Stimulated activated CD8-positive, alpha-beta memory T cell treated with anti-CD3 and anti-CD28 coated beads, Interleukin-15, amount 100 ng/mL, for 1 hour (primary cell): Measurements from ENCODE around the gene TGM6.
"Not testable (repeated sequence)": the region's sequence is repeated elsewhere in the genome, so short reads cannot be mapped to it uniquely, and the experiment has no call there.

Source experiments
- DNase-seq: peaks from one replicate; pipeline ENCODE4 v3.0.0-alpha.2; 2020; ENCODE audit warnings: low read depth

Gene TGM6

DNA sequence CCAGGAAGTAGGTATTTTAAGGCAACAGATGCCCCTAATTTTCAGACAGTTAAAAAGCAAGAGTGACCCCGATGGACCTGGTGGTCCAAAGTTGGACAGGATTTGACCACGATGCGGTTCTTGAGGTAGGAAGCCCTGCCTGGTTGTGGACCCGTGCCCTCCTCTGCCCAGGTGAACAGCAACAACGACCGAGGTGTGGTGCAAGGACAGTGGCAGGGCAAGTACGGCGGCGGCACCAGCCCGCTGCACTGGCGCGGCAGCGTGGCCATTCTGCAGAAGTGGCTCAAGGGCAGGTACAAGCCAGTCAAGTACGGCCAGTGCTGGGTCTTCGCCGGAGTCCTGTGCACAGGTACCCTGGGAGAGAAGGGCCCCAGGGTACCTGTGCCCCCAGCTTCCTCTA lies 18.7 kb downstream of the TGM6 start:
- DNase-seq: no peak

DNA sequence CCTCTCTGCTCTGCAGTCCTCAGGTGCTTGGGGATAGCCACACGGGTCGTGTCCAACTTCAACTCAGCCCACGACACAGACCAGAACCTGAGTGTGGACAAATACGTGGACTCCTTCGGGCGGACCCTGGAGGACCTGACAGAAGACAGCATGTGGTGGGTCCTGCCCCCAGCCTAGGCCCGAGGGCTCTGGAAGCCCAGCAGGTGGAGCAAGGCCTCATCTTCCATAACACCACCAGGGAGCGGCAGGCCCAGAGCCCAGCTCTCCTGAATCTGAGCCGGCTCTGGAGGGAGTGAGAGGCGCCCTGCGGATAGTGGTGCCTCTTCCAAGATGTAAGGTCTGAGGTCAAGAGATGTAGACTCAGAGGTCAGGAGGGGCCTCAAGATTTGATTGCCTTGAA lies 19.6 kb downstream of the TGM6 start:
- no peak for DNase-seq

DNA sequence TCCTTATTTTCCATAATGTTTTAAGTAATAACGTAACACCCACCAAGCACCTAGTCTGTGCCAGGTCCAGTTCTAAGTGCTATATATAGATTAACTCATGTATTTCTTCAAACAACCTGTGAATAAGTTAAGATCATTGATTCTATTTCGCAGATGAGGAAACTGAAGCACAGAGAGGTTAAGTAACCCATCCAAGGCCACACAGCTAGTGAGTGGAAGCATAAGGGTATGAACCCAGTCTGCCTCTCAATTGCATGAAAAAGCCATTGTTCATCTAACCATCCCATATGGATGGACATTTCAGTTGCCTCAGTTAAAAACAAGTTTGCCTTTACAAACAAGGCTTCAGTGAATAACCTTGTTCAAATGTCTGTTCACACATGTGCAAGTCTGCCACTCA lies 20.8 kb downstream of the TGM6 start:
- no peak for DNase-seq

- no peak for DNase-seq
Observed at GRCh38 chr20:2402271-2402980, 21.7 kb downstream of the TGM6 start.

DNA sequence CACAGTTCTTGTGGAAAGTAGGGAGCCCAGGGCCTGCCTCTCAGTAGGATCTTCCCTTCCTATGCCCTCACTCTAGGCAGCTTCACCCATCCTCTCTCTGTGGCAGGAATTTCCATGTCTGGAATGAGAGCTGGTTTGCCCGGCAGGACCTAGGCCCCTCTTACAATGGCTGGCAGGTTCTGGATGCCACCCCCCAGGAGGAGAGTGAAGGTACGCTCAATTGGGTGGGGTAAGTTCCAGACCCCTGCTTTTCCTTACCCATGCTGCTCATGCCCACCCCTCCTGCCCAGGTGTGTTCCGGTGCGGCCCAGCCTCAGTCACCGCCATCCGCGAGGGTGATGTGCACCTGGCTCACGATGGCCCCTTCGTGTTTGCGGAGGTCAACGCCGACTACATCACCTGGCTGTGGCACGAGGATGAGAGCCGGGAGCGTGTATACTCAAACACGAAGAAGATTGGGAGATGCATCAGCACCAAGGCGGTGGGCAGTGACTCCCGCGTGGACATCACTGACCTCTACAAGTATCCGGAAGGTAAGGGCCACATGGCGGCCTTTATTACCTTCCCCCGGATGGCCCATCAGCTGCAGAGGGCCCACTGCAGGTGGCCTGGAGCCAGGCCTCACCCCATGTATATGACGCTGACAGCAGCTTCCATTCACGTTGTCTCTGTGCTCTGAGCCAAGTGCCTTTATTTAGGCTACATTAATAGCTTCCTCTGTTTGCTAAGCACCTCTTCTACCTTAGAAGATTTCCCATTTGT lies 22.8 kb downstream of the TGM6 start:
- no peak for DNase-seq

- DNase-seq: no peak
Observed at GRCh38 chr20:2405693-2406065, 25.0 kb downstream of the TGM6 start.

GRCh38 chr20:2407355-2407754 lies 26.7 kb downstream of the TGM6 start:
- not testable (repeated sequence) for DNase-seq

DNA sequence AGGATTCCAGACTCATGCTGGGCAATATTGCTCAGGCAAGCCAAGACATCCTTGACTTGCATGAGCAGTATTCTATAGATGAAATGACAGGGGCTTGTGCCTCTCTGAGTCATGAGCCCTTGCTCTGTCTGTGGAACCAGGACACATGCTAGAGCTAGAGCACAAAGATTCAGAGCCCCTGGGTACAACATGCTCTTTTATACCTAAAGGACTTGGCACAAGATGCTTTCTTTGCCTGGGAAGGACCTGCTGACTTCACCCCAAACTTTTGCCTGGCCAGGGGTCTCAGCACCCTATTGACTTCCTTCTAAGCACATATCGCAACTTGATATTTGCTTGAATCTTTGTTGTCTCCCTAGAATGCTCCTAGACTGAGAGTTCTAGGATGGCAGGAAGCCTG lies 27.4 kb downstream of the TGM6 start:
- DNase-seq: no peak

DNA sequence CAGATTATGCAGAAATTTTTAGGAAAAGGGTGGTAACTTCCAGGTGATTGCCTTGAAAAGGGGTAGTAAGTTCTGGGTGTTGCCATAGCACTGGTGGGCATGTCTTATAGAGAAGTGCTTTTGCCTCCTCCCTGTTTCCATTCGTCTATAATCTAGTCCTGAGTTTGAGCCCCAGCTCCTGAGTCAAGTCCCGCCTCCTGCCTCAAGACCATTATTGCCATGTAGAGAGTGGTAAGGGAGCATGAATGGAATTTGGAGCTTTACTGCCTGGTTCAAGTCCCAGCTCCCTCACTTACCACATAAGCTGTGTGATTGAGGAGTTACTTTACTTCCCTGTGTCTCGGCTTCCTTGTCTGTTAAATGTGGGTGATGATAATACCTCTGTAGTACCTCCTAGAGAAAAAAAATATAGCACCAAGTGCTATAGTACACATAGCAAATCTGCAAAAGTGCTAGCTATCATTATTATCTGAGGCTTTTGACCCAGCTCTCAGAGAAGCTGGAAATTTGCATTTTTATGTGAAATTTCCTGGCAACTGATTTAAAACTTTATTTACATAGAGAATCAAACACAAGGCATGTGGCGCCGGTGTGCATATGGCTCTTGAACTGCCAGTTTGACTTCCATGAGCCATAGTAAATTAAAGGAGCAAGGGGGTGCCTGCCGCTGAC lies 36.0 kb downstream of the TGM6 start:
- no peak for DNase-seq

GRCh38 chr20:2417213-2417541 lies 36.5 kb downstream of the TGM6 start:
- DNase-seq: no peak

- DNase-seq: no peak
Observed at GRCh38 chr20:2418388-2418787, 37.7 kb downstream of the TGM6 start.

GRCh38 chr20:2420510-2420909 lies 39.8 kb downstream of the TGM6 start:
- no peak for DNase-seq

DNA sequence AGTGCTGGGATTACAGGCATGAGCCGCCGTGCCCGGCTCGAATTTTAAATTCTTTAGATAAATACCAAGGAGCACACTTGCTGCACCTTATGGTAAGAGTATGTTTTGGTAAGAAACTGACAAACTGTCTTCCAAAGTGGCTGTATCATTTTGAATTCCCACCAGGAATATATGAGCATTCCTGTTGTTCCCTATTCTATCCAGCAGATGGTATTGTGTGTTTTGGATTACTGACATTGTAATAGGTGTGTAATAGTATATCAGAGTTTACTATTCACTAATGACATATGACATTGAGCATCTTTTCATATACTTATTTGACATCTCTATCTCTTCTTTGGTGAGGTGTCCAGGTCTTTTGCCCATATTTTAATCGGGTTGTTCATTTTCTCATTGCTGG lies 40.5 kb downstream of the TGM6 start:
- DNase-seq: no peak

DNA sequence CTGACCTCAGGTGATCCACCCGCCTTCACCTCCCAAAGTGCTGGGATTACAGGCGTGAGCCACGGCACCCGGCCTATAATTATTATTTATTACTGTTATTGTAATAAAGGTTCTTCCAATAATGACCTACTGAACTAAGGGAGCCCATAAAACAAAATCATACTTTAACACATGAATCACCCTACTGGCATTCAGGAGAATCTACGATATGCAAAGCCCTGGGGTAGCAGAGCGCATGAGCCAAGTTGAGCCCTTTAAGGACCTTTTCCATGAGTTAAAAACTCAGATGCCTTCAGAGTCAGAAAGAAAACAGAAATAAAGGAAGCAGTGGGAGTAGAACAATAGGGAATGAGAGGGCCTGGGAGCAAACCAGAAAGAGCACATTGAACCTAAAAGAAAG lies 48.4 kb downstream of the TGM6 start:
- no peak for DNase-seq

- no peak for DNase-seq
Observed at GRCh38 chr20:2430538-2430937, 49.8 kb downstream of the TGM6 start.

- DNase-seq: no peak
Observed at GRCh38 chr20:2431185-2431584, 50.5 kb downstream of the TGM6 start.

- no peak for DNase-seq
Observed at GRCh38 chr20:2446845-2447244, 66.1 kb downstream of the TGM6 start.

GRCh38 chr20:2449386-2449785 lies 68.7 kb downstream of the TGM6 start:
- DNase-seq: no peak

DNA sequence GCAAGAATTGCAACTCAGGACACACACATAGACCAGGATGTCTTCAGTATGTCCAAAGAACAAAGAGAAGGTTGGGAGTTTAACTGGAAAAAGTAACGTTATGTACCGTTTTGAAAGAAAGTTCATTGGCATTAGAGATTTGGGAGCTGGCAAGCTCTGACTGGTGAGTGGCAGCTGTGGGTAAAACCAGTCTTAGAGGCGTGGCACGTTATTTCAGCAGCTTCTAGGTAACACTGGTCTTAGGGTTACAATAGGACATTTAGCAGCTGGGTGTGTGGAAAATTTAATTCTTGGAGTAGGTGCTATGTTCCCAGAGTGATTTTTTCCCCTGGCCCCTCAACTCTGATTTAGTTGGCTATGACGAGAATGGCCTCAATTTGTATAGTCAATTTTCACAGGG lies 70.7 kb downstream of the TGM6 start:
- DNase-seq: no peak

- DNase-seq: peak; percentile 42
Observed at GRCh38 chr20:2451939-2452732, 71.4 kb downstream of the TGM6 start.

GRCh38 chr20:2453792-2454191 lies 73.1 kb downstream of the TGM6 start:
- no peak for DNase-seq

- DNase-seq: no peak
Observed at GRCh38 chr20:2455771-2456497, 75.2 kb downstream of the TGM6 start.
